ENCODE data around the gene COL4A5. TPM values are rescaled to one million over a fixed set of nuclear protein-coding genes. Genes with fewer than 3 reads are reported as not detected.

Gene COL4A5
- total RNA-seq, 1 experiment from 2014 or later = 138 TPM

DNA sequence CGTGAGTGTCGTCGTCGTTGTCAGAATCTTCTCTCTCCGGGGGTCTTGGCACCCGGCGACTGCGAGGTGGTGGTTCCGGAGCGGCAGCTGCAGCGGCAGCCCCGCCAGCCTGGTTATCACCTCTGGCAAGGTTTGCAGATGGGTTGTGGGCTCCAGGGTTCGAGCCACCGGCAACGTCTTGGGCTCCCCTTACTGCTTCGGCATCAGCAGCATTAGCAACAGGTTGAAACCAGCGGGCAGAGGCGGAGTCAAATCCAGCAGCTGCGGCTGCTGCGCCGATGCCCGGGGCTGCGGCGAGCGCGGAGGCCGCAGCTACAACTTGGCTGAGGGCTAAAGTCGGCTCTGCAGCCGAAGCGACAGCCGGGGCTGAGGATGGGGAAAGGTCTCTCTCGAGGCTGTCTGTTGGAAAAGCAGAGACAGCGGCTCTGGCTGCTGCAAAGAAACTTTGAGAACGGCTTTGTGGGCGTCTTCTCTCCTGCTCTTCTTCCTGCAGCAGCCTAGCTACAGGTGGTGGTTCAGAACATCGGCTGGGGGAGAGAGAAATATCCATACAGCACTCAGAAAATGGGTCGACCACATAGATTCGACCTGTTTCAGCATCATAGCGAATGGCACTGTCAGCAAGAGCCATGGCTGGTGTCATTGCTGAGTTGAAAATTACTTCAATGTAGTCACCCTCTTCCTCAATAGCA is 293.1 kb downstream of the COL4A5 start:
- intact Hi-C loops (cut with micrococcal nuclease) = no loop called here
- H3K36me3 Mint-ChIP-seq (ENCODE audit: insufficient read depth, unreplicated experiment) = no peaks in the 10 kb centered on the region
- H3K4me1 Mint-ChIP-seq (ENCODE audit: insufficient read depth, unreplicated experiment) = no peaks in the 10 kb centered on the region
- no peak overlapping the region for H3K4me3 Mint-ChIP-seq (ENCODE audit: unreplicated experiment)
- H3K27me3 Mint-ChIP-seq (ENCODE audit: insufficient read depth, unreplicated experiment) = peaks cover 99% of the 10 kb centered on the region
- BruUV-seq (replicated peaks) = no TSS peak
- CTCF ChIA-PET = no interaction called here
- H3K9me3 Mint-ChIP-seq (ENCODE audit: unreplicated experiment) = no peaks in the 10 kb centered on the region
- H3K27ac Mint-ChIP-seq (ENCODE audit: low read depth, unreplicated experiment) = no peak overlapping the region
- TF ChIP-seq, protein P1, sequence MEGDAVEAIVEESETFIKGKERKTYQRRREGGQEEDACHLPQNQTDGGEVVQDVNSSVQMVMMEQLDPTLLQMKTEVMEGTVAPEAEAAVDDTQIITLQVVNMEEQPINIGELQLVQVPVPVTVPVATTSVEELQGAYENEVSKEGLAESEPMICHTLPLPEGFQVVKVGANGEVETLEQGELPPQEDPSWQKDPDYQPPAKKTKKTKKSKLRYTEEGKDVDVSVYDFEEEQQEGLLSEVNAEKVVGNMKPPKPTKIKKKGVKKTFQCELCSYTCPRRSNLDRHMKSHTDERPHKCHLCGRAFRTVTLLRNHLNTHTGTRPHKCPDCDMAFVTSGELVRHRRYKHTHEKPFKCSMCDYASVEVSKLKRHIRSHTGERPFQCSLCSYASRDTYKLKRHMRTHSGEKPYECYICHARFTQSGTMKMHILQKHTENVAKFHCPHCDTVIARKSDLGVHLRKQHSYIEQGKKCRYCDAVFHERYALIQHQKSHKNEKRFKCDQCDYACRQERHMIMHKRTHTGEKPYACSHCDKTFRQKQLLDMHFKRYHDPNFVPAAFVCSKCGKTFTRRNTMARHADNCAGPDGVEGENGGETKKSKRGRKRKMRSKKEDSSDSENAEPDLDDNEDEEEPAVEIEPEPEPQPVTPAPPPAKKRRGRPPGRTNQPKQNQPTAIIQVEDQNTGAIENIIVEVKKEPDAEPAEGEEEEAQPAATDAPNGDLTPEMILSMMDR (IDR thresholded peaks at IDR 0.05; ENCODE audit: unreplicated experiment) = no peak
- DNase-seq (ENCODE audit: unreplicated experiment) = no peak
- POLR2A ChIA-PET = no interaction called here

DNA sequence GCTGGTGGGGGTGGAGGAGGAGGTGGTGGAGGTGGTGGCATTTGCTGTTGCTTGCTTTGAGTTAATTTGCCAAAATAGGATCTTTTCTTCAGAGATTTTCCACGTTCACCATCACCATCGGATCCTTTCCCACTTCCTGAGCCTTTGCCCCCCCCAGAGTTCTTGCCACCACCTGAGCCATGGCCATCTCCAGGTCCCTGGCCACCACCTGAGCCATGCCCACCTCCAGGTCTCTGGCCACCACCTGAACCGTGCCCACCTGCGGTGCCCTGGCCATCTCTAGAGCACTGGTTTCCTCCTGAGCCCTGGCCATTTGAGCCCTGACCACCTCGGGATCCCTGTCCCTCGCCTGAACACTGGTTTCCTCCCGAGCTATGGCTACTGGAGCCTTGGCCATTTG is 294.8 kb downstream of the COL4A5 start:
- ChIA-PET POLR2A (no interaction called here), CTCF (interaction anchor here (0.6 kb wide), 1 partner anchor 664 kb away, joined by 3 read pairs; no protein-coding TSS in a partner anchor)
- BruUV-seq (replicated peaks) = no TSS peak
- H3K4me3 Mint-ChIP-seq (ENCODE audit: unreplicated experiment) = no peak overlapping the region
- TF ChIP-seq, protein P1 (IDR thresholded peaks at IDR 0.05; ENCODE audit: unreplicated experiment) = no peak
- no peaks in the 10 kb centered on the region for H3K36me3 Mint-ChIP-seq (ENCODE audit: insufficient read depth, unreplicated experiment)
- no peaks in the 10 kb centered on the region for H3K4me1 Mint-ChIP-seq (ENCODE audit: insufficient read depth, unreplicated experiment)
- H3K9me3 Mint-ChIP-seq (ENCODE audit: unreplicated experiment) = no peaks in the 10 kb centered on the region
- intact Hi-C loops (cut with micrococcal nuclease) = no loop called here
- no peak for DNase-seq (ENCODE audit: unreplicated experiment)
- H3K27ac Mint-ChIP-seq (ENCODE audit: low read depth, unreplicated experiment) = no peak overlapping the region
- peaks cover 89% of the 10 kb centered on the region for H3K27me3 Mint-ChIP-seq (ENCODE audit: insufficient read depth, unreplicated experiment)

DNA sequence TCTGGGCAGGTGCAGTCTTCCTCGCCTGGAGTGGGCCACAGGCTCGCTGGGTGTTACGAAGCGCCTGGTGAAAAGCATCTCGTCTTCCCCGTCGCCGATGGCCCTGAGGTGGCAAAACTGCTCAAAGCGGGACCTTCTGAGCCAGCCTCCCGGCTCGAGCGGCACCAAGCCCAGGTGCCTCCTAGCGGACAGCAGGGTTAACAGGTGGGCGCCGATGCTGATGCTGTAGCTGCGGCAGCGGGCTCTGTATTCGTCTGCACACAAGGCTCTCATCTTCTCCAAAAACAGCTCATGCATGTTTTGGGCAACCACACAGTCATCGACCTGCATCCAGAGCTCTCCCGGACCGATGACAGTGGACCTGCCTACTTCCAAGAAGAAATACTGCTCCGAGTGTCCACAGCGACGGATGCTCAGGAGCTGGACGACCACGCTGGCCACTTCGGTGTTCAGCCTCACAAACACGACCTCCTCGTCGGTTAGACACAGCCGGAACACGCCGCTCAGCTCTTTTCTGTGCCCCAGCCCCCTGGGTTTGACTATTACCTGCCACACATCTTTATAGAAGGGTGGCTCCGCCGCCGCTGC is 295.5 kb downstream of the COL4A5 start:
- H3K27me3 Mint-ChIP-seq (ENCODE audit: insufficient read depth, unreplicated experiment) = peaks cover 88% of the 10 kb centered on the region
- no TSS peak for BruUV-seq (replicated peaks)
- no peak overlapping the region for H3K4me3 Mint-ChIP-seq (ENCODE audit: unreplicated experiment)
- H3K27ac Mint-ChIP-seq (ENCODE audit: low read depth, unreplicated experiment) = no peak overlapping the region
- DNase-seq (ENCODE audit: unreplicated experiment) = no peak
- ChIA-PET CTCF (interaction anchor here (0.6 to 0.7 kb wide), 2 partner anchors 649 to 665 kb away, joined by 3 read pairs; no protein-coding TSS in a partner anchor), POLR2A (no interaction called here)
- H3K9me3 Mint-ChIP-seq (ENCODE audit: unreplicated experiment) = no peaks in the 10 kb centered on the region
- no peaks in the 10 kb centered on the region for H3K36me3 Mint-ChIP-seq (ENCODE audit: insufficient read depth, unreplicated experiment)
- intact Hi-C loops (cut with micrococcal nuclease) = no loop called here
- H3K4me1 Mint-ChIP-seq (ENCODE audit: insufficient read depth, unreplicated experiment) = no peaks in the 10 kb centered on the region
- TF ChIP-seq, protein P1 (IDR thresholded peaks at IDR 0.05; ENCODE audit: unreplicated experiment) = no peak

DNA sequence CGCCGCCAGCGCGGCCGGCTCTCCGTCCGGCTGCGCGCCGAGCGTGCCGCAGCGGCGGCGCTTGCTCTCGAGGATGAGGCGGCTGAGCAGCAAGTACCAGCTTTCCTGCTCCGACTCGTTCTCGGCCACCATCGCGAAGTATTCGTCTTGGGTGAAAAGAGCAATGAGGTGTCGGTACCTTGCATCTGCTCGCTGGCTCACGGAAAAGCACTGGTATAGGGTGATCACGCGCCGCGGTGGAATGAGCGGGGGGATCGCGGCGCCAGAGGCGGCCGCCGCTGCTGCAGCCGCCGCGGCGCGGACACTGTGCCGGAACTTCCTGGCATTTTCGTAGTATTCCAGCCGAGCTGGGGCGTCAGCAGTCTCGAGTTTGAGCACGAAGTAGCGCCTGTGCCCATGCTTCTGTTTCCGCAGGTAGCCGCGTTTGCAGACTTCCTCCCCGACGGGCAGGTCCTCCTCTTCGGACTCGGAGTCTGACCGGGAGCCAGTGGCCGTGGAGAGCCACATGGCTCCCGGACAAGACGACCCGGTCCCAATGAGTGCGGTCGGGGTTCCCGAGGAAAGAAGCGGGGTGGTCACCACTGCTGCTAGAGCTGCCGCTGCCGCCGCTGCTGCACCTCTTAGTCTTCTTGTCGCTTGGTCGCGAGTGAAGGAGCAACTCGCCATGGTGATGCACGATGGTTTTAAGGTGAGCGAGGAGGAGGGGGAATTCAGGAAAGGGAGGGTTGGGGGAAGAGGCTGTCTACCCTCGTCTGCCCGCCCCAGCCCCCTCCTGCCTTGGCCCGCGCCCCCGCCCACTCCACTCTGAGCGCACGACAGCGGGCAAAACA is 296.3 kb downstream of the COL4A5 start:
- ChIA-PET CTCF (interaction anchor here (0.7 kb wide), 1 partner anchor 648 kb away, joined by 3 read pairs; no protein-coding TSS in a partner anchor), POLR2A (no interaction called here)
- Mint-ChIP-seq H3K27me3 (ENCODE audit: insufficient read depth, unreplicated experiment) (peaks cover 88% of the 10 kb centered on the region), H3K4me1 (ENCODE audit: insufficient read depth, unreplicated experiment) (no peaks in the 10 kb centered on the region), H3K9me3 (ENCODE audit: unreplicated experiment) (no peaks in the 10 kb centered on the region), H3K4me3 (ENCODE audit: unreplicated experiment) (no peak overlapping the region), H3K27ac (ENCODE audit: low read depth, unreplicated experiment) (no peak overlapping the region), H3K36me3 (ENCODE audit: insufficient read depth, unreplicated experiment) (no peaks in the 10 kb centered on the region)
- DNase-seq (ENCODE audit: unreplicated experiment) = no peak
- BruUV-seq (replicated peaks) = no TSS peak
- intact Hi-C loops (cut with micrococcal nuclease) = no loop called here
- TF ChIP-seq, protein P1 (IDR thresholded peaks at IDR 0.05; ENCODE audit: unreplicated experiment) = no peak

Data from MCF 10A (cell line).